ENCODE results near the gene CAPN11.
"Not testable (repeated sequence)": the region's sequence is repeated elsewhere in the genome, so short reads cannot be mapped to it uniquely, and the experiment has no call there.

CAPN11 gene

DNA sequence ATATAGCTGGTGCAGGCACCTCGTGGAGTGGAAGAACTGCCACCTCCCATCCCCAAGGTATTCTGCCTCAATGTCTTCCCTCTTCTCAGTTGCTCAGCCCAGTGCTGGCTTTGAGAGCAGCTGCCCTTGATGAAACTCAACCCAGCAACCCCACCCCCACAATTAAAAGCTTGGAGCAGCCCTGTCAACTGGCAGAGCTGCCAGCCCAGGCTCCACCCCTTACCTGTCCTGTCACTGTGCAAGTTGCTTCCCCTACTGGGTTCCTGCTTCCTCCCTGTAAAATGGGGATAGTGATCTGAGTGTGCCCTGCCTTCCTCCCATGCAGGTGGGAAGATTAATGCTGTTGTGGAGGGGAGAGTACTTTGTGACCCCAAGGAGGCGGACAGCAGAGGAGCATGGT lies 26.7 kb upstream of the CAPN11 start:
- DNase-seq (ENCODE audit: low read depth in 2 of 2, low spot score in 1 of 2), result no peak

DNA sequence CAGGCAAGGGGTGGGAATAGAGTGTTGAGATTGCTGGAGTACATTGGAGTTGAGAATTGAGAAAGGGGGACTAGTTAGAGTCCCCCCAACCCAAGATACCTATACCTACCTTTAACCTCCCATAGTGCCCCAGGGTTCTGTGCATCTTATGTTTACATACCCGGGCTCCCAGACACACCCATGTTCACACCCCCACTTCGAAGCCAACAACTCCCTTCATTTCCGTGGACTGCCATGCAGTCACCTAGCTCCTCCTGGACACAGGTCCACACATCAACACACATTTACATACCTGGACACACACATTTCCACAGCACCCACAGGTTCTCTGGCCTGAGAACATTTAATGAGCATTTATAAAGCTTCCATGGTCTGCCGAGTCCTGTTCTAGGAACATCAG lies 26.1 kb upstream of the CAPN11 start:
- no peak for DNase-seq (ENCODE audit: low read depth in 2 of 2, low spot score in 1 of 2)

GRCh38 chr6:44133003-44133931 lies 25.4 kb upstream of the CAPN11 start:
- DNase-seq (ENCODE audit: low read depth in 2 of 2, low spot score in 1 of 2), result no peak

DNA sequence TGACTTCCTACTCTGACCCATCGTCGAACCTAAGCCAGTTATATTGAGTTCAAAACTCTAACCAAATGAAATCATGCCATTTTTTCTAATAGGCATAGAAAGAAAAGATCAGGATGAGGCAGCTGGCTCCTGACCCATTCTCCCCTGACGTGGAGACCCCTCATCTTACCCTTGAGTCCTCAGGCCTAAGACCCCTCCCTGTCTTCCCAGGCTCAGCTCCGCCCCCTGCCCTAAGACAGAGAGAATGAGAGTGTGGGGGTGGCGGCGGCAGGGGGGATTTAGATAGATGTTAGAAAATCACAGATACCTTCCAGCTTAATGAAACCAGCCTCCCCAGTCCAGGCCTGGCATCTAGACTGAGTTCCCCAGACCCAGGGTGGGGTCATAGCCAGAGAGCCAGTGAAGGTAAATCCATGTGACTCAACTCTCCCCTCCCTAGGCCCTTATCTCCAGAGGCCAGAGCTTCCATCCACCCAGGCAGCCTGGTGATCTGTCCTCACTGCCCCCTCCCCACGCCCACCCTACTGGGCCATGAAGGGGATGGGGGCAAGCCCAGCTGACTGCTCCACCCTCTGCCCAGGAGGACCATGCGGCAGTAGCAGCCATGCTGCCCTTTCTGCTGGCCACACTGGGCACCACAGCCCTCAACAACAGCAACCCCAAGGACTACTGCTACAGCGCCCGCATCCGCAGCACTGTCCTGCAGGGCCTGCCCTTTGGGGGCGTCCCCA lies 24.5 kb upstream of the CAPN11 start:
- DNase-seq (ENCODE audit: low read depth in 2 of 2, low spot score in 1 of 2), result no peak

DNA sequence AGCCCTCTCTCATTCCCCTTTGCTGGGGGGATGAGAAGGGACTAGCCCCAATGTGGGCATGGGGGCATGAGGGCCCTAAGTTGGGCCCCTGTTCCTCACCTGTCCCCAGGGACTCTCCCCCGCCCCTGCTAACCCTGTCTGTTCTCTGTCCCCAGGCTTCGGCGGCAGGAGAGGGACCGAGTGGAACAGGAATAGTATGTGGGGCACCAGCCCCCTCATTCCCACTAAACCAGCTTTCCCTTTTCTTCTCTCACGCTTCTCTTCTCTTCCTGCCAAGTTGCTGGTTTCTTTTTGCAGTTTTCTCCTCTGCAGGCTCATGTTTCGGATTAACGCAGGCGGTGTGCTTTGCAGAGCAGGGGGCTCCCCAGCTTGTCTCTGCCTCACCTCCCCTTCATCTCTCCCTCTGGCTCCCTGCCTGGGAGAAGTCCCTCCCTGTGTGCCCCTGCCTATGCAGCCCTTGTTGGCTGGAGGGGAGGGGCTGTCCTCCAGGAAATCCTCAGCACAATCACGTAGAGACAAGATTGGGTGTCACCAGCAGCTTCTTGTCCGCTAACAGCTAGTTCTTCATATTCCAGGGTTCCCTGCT lies 23.4 kb upstream of the CAPN11 start:
- no peak for DNase-seq (ENCODE audit: low read depth in 2 of 2, low spot score in 1 of 2)

DNA sequence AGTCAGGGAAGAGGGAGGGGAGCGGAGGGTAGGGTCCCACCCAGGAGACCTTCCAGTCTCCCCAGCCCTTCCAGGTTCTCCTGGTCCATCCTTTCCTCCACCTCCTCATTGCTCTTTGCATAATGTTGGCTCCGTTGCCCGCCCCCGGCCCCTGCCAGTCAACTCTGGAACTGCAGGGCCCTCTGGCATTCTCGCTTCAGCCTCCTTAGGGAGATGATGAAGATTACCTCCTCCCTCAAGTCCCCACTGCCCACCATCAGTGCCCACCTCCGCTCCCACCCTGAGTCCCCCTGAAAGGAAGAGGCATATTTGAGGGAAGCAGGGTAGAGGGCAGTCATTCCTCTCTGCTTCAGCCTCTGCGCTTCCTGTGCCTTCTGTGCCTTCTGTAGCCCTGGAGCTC lies 22.7 kb upstream of the CAPN11 start:
- no peak for DNase-seq (ENCODE audit: low read depth in 2 of 2, low spot score in 1 of 2)

- no peak for DNase-seq (ENCODE audit: low read depth in 2 of 2, low spot score in 1 of 2)
These were observed 19.8 kb upstream of the CAPN11 start for GRCh38 chr6:44138717-44139350.

GRCh38 chr6:44139351-44139743 lies 19.3 kb upstream of the CAPN11 start:
- no peak for DNase-seq (ENCODE audit: low read depth in 2 of 2, low spot score in 1 of 2)

GRCh38 chr6:44142835-44143234 lies 15.8 kb upstream of the CAPN11 start:
- DNase-seq (ENCODE audit: low read depth in 2 of 2, low spot score in 1 of 2), result no peak

DNA sequence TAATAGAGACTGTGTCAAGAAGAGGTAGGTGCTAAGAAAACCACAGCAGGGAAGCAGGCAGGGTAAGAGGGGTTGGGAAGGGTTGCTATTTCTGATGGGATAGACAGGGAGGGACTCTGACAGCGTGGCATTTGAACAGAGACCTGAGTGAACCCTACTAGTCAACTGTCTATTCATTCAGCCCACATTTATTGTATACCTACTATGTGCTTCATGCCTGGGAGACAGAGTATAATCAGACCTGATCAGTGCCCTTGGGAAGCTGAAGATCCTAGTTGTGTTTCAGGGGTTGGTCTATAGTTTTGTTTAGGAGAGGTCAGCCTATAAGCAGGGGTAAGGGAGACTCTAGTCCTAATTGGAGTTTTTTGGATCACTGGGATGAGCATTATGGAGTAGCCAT lies 14.9 kb upstream of the CAPN11 start:
- DNase-seq (ENCODE audit: low read depth in 2 of 2, low spot score in 1 of 2), result no peak

- not testable (repeated sequence) for DNase-seq (ENCODE audit: low read depth in 2 of 2, low spot score in 1 of 2)
These were observed 14.1 kb upstream of the CAPN11 start for GRCh38 chr6:44144536-44144935.

DNA sequence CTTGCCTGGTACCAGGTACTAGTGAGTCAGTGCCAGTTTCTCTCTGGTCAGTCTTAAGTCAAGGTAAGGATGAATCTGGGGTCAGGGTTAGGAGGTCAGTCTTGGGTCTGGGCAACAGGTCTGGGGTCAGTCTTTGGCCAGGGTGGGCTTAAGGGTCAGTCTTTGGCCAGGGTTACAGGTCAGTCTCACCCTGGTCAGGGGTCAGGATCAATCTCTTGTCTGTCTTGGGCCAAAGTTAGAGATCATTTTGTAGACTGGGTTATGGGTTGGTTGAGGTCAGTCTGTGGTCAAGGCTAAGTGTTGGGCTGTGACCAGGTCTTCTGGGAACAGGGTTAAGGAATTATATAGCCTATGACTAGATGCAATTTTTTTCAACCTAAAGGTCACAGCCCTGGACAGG lies 12.8 kb upstream of the CAPN11 start:
- DNase-seq (ENCODE audit: low read depth in 2 of 2, low spot score in 1 of 2), result no peak

GRCh38 chr6:44146685-44147084 lies 11.9 kb upstream of the CAPN11 start:
- DNase-seq (ENCODE audit: low read depth in 2 of 2, low spot score in 1 of 2), result no peak

- DNase-seq (ENCODE audit: low read depth in 2 of 2, low spot score in 1 of 2), result no peak
These were observed 11.4 kb upstream of the CAPN11 start for GRCh38 chr6:44147256-44147655.

GRCh38 chr6:44148306-44148705 lies 10.3 kb upstream of the CAPN11 start:
- no peak for DNase-seq (ENCODE audit: low read depth in 2 of 2, low spot score in 1 of 2)

DNA sequence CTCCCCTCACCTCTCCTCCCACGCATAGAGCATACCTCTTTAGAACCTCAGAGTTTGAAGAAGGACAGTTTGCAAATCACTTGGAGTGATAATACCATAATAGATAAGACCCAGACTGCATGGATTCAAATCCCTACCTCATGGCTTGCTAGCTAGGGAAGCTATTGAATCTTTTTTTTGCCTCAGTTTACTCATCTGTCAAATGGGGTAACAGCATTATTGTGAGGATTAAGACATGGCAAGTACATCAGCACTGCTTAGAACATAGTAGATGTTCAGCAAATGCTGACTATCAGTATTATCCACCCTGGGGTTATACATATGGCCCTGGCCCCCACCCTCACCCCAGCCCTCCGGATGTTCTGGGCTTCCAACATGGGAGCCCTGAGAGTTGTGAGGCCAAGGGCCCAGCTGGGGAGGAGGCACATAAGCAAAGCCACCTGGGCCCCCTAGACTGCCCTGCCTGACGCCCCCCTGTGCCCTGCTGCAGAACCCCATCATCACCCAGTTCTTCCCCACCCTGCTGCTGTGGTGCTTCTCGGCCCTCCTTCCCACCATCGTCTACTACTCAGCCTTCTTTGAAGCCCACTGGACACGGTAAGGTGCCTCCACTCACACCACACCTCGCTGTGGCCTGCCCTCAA lies 9.1 kb upstream of the CAPN11 start:
- no peak for DNase-seq (ENCODE audit: low read depth in 2 of 2, low spot score in 1 of 2)

DNA sequence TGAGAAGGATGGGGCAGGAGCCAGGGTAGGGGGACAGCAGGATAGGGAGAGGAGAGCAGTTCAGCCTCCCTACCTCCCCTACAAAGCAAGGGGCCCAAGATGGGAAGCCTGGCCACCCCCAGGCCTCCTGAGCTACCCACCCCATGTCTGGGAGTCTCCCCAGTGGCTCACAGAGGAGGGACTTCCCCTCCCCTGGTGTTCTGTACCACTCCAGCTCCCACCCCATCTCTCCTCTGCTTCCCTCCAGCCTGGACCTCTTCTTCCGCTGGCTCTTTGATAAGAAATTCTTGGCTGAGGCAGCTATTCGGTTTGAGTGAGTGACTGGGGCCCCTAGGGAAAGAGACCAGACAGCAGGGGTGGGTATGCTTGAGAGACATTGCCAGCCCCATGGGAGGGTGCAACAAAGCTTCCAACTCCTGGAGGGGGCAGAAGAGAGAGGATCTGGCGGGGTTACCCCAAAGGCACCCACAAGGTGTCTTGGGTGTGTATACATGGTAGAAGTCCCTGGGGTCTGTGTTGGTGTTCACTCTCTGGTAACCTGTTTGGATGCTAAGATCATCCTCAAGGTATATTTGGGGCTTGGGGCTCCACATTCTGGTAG lies 8.2 kb upstream of the CAPN11 start:
- DNase-seq (ENCODE audit: low read depth in 2 of 2, low spot score in 1 of 2), result no peak

GRCh38 chr6:44151348-44152108 lies 7.1 kb upstream of the CAPN11 start:
- DNase-seq (ENCODE audit: low read depth in 2 of 2, low spot score in 1 of 2), result peak; percentile 53 to 58

GRCh38 chr6:44152109-44152461 lies 6.5 kb upstream of the CAPN11 start:
- no peak for DNase-seq (ENCODE audit: low read depth in 2 of 2, low spot score in 1 of 2)

GRCh38 chr6:44152533-44152932 lies 6.1 kb upstream of the CAPN11 start:
- no peak for DNase-seq (ENCODE audit: low read depth in 2 of 2, low spot score in 1 of 2)
